ENCODE measurements around the gene OSBPL2. TPM values are rescaled to one million over a fixed set of nuclear protein-coding genes. Genes with fewer than 3 reads are reported as not detected.

OSBPL2 gene
- total and polyA plus RNA-seq, 2 donors (not counting 1 experiment from before 2014, with no cell fraction given): 28.1 to 74.3 TPM

DNA sequence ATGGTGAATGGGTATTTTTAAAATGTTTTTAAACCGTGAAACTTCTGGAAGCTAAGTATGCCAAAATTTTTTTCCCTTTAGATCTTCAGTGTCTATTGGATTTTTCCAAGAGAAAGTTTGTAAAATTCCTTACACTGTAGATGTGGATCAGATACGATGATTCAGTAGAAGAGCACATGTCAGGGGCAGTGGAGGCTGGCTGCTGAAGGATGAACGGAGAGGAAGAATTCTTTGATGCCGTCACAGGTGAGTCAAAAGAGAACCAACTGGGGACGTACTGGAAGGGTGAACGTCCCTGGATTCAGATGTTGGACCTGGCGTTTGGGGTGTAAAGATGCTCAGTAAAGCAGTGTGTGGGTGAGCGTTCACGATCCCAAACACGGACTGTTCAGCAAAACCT is 17.7 kb downstream of the OSBPL2 start:
- peaks cover 93% of the 10 kb centered on the region for H3K79me2 ChIP-seq (ENCODE audit: control insufficient read depth, insufficient read depth, low read length)
- no peaks in the 10 kb centered on the region for H3K4me1 ChIP-seq (ENCODE audit: control insufficient read depth in 2 of 2, insufficient read depth in 2 of 2, low read length in 2 of 2)
- Mint-ChIP-seq H3K27ac (no peak overlapping the region), H3K27me3 (no peaks in the 10 kb centered on the region), H3K4me3 (no peak overlapping the region), H3K4me1 (peaks cover 7% of the 10 kb centered on the region), H3K9me3 (ENCODE audit: insufficient read depth) (no peaks in the 10 kb centered on the region)
- no peak overlapping the region for H3K9ac ChIP-seq (ENCODE audit: low read length)
- CTCF ChIA-PET: no interaction called here
- intact Hi-C loops (cut with micrococcal nuclease): no loop called here
- H3K4me2 ChIP-seq (replicated peaks; ENCODE audit: low read depth, low read length, poor library complexity, severe bottlenecking): no peak overlapping the region
- H3K27me3 ChIP-seq (replicated peaks in 1 of 4; ENCODE audit: control extremely low read depth in 1 of 4, control insufficient read depth in 3 of 4, insufficient read depth in 4 of 4, low read length in 3 of 4): no peaks in the 10 kb centered on the region
- DNase-seq (no peak), ATAC-seq (ENCODE audit: low read depth) (no peak)
- H2AFZ ChIP-seq (ENCODE audit: insufficient read depth, low read depth, low read length, poor library complexity, severe bottlenecking): no peak overlapping the region
- peaks cover 91% of the 10 kb centered on the region for H4K20me1 ChIP-seq (ENCODE audit: control insufficient read depth, insufficient read depth, low read length, poor library complexity, severe bottlenecking)
- H3K27ac ChIP-seq (ENCODE audit: low read length in 2 of 2): no peak overlapping the region
- no peaks in the 10 kb centered on the region for H3K9me3 ChIP-seq (ENCODE audit: control extremely low read depth in 1 of 3, control insufficient read depth in 2 of 3, insufficient read depth in 1 of 3, low read length in 2 of 3)
- H3K4me3 ChIP-seq (ENCODE audit: control extremely low read depth in 1 of 5, extremely low read depth in 1 of 5, insufficient read depth in 1 of 5, low read depth in 2 of 5, low read length in 4 of 5): no peak overlapping the region
- POLR2A ChIA-PET: no interaction called here
- WGBS (ENCODE audit: insufficient coverage): 95% methylated on average over 9 of the region's 10 CpGs
- H3K36me3 ChIP-seq (replicated peaks in 1 of 2; ENCODE audit: control extremely low read depth in 1 of 2, control insufficient read depth in 1 of 2, extremely low read depth in 1 of 2, insufficient read depth in 2 of 2, low read length in 1 of 2): peaks cover 0 to 52% of the 10 kb centered on the region in 2 experiments
- TF ChIP-seq CTCF (IDR thresholded peaks at IDR 0.05): no peak
- TF ChIP-seq EZH2 (IDR thresholded peaks at IDR 0.05; ENCODE audit: borderline replicate concordance, insufficient read depth, low read depth, low read length, poor library complexity, severe bottlenecking): no peak

DNA sequence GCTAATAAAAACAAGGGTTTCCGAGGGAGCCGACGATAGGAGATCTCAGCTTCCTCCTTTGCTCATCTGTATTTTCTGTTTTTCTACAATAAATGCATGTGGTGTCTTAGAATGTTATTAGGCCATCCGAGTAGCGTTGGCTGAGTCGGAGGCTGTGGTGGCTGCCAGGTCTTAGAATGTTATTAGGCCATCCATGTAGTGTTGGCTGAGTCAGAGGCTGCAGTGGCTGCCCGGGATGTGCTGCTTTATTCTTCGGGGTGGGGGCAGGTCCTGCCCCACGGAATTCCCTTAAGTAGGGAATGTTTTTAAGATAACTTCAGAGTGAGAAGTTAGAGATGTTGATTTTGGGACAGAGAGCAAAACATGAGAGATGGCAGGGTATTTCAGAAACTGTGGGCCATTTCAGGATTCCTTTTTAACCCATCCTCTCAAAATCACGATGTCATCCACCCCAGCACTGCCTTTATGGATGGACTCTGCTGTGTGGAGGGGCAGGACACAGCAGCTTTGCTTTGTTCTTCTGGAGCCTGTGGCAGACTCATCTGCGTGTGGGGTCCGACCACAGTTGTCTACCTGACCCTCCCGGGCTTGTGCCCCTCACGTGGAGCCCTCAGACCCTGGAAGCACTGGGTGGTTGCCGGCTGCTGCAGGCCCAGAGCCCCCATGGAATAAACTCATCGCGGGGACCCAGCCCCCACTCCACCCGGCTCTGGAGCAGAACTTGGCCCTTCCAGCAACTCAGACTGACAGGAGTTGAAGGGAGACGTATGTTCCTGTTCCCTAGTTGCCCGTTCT is 20.4 kb downstream of the OSBPL2 start:
- H3K27me3 Mint-ChIP-seq: no peaks in the 10 kb centered on the region
- no peak overlapping the region for H3K4me3 Mint-ChIP-seq
- Histone ChIP-seq H3K4me2 (replicated peaks; ENCODE audit: low read depth, low read length, poor library complexity, severe bottlenecking) (no peak overlapping the region), H2AFZ (ENCODE audit: insufficient read depth, low read depth, low read length, poor library complexity, severe bottlenecking) (no peak overlapping the region), H3K79me2 (ENCODE audit: control insufficient read depth, insufficient read depth, low read length) (peaks cover 87% of the 10 kb centered on the region), H3K4me1 (ENCODE audit: control insufficient read depth in 2 of 2, insufficient read depth in 2 of 2, low read length in 2 of 2) (no peaks in the 10 kb centered on the region), H4K20me1 (ENCODE audit: control insufficient read depth, insufficient read depth, low read length, poor library complexity, severe bottlenecking) (peaks cover 85% of the 10 kb centered on the region), H3K9me3 (ENCODE audit: control extremely low read depth in 1 of 3, control insufficient read depth in 2 of 3, insufficient read depth in 1 of 3, low read length in 2 of 3) (no peaks in the 10 kb centered on the region), H3K27ac (ENCODE audit: low read length in 2 of 2) (no peak overlapping the region), H3K4me3 (ENCODE audit: control extremely low read depth in 1 of 5, extremely low read depth in 1 of 5, insufficient read depth in 1 of 5, low read depth in 2 of 5, low read length in 4 of 5) (no peak overlapping the region), H3K36me3 (replicated peaks in 1 of 2; ENCODE audit: control extremely low read depth in 1 of 2, control insufficient read depth in 1 of 2, extremely low read depth in 1 of 2, insufficient read depth in 2 of 2, low read length in 1 of 2) (peaks cover 0 to 71% of the 10 kb centered on the region in 2 experiments), H3K27me3 (replicated peaks in 1 of 4; ENCODE audit: control extremely low read depth in 1 of 4, control insufficient read depth in 3 of 4, insufficient read depth in 4 of 4, low read length in 3 of 4) (no peaks in the 10 kb centered on the region), H3K9ac (ENCODE audit: low read length) (no peak overlapping the region)
- H3K4me1 Mint-ChIP-seq: peaks cover 2% of the 10 kb centered on the region
- ATAC-seq (ENCODE audit: low read depth) (no peak), DNase-seq (no peak)
- intact Hi-C loops (cut with micrococcal nuclease): no loop called here
- H3K27ac Mint-ChIP-seq: no peak overlapping the region
- ChIA-PET POLR2A (no interaction called here), CTCF (no interaction called here)
- WGBS (ENCODE audit: insufficient coverage): 97% methylated on average over 14 of the region's 20 CpGs
- TF ChIP-seq CTCF (IDR thresholded peaks at IDR 0.05) (no peak), EZH2 (IDR thresholded peaks at IDR 0.05; ENCODE audit: borderline replicate concordance, insufficient read depth, low read depth, low read length, poor library complexity, severe bottlenecking) (no peak)
- no peaks in the 10 kb centered on the region for H3K9me3 Mint-ChIP-seq (ENCODE audit: insufficient read depth)
